Endothelial cell of hepatic sinusoid (primary cell): Measurements from ENCODE around the gene MTF2.
"Not testable (repeated sequence)": the region's sequence is repeated elsewhere in the genome, so short reads cannot be mapped to it uniquely, and the experiment has no call there.

ENCODE experiments used
- in situ Hi-C: cut with HindIII; loops from 2 replicates; pipeline ENCODE4 v1.10.0; 2017; ENCODE audit warnings: low sequenced_read_pairs

Gene MTF2

DNA sequence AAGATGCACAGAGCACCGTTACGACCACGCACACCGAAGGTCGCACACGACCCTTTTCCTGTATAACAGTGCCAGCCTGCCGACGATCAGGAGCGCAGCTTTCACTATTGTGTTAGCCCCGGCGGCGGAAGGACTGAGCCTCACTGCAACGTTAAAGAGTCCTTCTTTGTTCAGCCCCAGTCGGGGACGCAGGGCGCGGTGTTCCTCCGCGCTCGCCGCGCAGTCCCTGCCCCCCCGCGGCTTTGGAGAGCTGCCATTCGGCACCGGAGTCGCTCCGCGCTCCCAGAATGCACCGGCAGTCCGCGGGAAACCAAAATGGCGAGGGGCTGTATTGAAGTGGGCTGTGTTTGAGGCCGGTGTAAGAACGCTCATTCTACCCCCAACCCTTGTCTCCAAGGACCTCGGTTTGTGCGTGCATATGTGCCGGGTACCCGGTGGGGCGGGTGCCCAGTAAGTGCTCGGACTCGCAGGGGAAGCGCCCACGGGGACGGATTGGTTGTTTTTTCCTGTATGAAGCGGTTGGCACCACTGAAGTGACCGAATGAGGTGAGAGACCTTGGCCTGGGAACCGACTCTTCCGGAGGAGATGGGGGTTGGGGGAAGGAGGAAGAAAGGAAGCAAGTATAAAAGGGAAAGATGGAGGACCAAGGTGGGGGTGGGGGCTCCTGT, at the start of gene MTF2:
TSS of gene MTF2 (plus strand) at position 298 of the 669 bp plus-strand sequence. CDS start at position 542, 244 bp downstream.
- in situ Hi-C loops: no loop called here

- in situ Hi-C loops: no loop called here
Observed at GRCh38 chr1:93029317-93029716, 49.8 kb upstream of the MTF2 start.

GRCh38 chr1:93030191-93030590, 48.9 kb upstream of the MTF2 start:
- in situ Hi-C loops: not testable (repeated sequence)

- in situ Hi-C loops: no loop called here
Observed at GRCh38 chr1:93031711-93032110, 47.4 kb upstream of the MTF2 start.

DNA sequence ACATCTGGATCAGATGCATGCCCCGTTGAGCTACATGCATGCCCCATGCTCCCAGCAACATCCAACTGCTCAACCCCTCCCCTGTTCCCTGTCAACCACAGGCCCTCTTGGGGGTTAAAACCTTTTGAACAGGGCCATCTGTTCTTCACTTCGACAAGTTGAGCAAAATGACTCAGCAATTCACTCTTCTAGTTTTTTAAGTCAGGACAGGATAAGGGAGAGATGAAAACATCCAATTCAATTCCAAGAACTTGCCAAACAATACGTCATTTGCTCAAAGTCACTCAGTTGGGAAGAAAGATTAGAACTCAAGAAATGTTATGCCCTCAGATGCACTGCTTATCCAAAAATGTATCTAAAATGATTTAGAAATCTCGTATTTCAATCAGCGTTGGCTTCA, 46.1 kb upstream of the MTF2 start:
- in situ Hi-C loops: no loop called here

- in situ Hi-C loops: no loop called here
Observed at GRCh38 chr1:93033785-93034184, 45.3 kb upstream of the MTF2 start.

GRCh38 chr1:93034397-93034796, 44.7 kb upstream of the MTF2 start:
- in situ Hi-C loops: no loop called here

DNA sequence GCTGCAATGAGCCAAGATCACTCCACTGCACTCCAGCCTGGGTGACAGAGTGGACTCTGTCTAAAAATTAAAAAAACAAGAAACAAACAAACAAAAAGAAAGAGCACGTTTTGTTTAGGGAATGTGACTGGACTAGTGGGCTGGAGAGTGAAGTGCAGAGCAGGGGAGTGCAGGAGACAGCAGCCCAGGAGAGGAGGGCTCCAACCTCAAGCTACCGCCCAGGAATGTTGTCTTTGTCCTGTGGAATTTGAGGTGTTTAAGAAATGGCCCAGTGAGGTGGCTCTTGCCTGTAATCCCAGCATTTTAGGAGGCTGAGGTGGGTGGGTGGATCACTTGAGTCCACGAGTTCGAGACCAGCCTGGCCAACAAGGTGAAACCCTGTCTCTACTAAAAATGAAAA, 42.4 kb upstream of the MTF2 start:
- in situ Hi-C loops: no loop called here

DNA sequence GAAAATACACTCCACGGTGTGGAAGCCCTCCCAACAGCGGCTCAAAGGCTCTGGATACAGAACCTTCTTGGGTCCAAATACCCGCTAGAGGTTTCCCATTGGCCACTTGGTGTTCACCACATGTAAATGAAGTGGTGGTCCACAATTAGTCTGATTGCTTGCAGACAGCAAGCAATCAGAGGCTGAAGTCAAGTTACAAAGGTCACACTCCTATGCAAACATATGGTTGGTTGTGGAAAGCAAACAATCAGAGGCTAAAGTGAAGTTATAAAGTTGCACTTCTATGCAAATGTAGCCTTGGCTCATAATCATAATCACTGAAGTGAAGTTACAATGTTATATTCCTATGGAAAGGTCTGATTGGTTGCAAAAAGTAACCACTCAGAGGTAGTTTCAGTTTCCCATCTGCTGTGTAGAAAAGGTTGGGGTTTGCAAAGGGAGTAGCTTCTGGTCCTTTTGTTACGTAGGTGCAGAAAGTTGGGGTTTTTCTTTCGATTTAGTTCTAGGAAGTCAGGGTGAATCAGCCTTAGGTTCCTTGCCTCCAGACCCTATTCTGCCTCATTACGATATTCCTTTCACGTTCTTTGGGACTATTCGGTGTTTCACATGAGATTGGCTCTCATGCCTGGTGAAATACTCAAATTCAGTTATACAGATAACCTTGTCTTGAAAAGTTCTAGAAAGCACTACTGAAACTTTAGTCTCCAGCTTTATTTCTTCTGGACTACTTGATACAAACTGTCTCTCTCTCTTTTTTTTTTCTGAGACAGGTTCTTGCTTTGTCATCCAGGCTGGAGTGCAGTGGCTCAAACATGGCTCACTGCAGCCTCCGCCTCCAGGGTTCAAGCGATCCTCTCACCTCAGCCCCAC, 36.7 kb upstream of the MTF2 start:
- in situ Hi-C loops: no loop called here

GRCh38 chr1:93043057-93043557, 36.0 kb upstream of the MTF2 start:
- in situ Hi-C loops: no loop called here

DNA sequence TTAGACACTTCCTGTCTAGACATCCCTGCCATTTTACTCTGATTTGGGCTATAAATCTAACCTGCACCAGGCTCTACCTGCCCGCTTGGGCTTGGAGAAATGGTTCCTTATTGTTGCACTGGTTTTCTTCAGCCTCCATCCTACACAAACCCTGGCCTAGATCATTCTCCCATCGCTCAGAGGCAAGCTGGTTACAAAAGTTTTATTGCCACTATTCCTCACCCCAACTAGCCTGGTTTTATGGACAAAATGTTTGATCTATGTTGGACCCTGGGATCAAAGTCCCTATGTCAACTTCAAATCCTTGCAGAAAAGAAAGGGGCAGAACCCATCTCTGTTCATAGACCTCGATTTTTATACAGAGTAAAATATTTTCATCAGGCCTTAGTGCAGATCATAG, 31.5 kb upstream of the MTF2 start:
- in situ Hi-C loops: no loop called here

DNA sequence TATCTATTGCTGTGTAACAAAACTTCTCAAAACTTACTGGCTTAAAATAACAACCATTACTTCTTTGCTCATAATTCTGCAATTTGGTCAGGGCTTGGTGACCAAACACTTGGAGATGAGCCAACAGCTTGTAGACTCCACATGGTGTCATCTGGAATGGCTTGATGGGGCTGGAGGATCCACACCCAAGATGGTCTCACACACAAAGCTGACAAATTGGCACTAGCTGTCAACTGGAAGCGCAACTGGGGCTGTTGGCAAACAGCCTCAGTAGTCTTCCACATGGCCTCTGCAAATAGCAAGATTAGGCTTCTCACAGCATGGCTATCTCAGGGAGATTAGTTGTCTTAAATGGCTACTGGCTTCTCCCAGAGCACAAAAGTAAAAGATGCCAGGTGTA, 27.1 kb upstream of the MTF2 start:
- in situ Hi-C loops: no loop called here

DNA sequence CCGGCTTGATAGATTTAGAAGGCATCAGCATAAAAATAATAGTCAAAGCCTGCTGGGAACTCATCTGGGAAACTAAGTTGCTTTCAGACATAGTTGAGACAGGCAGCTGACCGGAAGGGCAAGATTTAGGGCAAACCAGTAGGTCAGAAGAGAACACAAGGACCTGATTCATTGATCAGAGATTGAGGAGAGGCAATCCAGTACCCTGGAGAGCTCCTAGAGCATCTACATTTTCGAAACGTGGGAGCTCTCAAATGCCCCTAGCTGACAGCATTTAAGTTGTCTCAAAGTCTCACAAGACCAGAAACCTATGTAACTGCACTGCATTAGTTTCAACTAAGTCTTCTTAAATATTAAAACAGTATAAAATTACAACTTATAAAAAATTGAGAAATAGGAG, 22.9 kb upstream of the MTF2 start:
- in situ Hi-C loops: no loop called here

- in situ Hi-C loops: no loop called here
Observed at GRCh38 chr1:93056649-93057048, 22.4 kb upstream of the MTF2 start.

- in situ Hi-C loops: no loop called here
Observed at GRCh38 chr1:93061895-93062792, 16.9 kb upstream of the MTF2 start.

GRCh38 chr1:93076268-93076667, 2.8 kb upstream of the MTF2 start:
- in situ Hi-C loops: no loop called here

GRCh38 chr1:93078203-93078602, 880 bp upstream of the MTF2 start:
- in situ Hi-C loops: no loop called here

GRCh38 chr1:93078638-93078985, 471 bp upstream of the MTF2 start:
- in situ Hi-C loops: no loop called here

DNA sequence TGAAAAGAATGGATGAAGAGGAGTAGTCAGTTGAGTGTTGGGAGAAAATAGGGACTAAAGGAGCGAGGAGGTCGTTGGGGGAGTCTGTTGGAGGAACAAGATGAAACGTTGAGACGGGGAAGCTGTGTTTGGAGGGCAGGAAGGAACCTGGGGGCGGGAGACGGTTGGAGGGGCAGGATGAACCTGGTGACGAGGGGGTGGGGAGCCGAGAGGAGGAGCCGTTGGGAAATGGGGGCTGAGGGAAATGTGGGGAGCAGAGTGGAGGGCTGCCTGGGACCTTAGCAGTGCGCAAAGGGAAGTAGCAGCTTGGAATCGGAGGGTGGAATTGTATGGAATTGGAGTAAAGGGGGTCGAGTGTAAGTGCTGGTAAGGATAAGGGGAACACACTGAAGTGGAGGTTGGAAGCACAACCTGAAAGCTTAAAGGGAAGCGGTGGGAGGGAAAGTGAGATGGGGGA, 630 bp downstream of the MTF2 start:
- in situ Hi-C loops: no loop called here

DNA sequence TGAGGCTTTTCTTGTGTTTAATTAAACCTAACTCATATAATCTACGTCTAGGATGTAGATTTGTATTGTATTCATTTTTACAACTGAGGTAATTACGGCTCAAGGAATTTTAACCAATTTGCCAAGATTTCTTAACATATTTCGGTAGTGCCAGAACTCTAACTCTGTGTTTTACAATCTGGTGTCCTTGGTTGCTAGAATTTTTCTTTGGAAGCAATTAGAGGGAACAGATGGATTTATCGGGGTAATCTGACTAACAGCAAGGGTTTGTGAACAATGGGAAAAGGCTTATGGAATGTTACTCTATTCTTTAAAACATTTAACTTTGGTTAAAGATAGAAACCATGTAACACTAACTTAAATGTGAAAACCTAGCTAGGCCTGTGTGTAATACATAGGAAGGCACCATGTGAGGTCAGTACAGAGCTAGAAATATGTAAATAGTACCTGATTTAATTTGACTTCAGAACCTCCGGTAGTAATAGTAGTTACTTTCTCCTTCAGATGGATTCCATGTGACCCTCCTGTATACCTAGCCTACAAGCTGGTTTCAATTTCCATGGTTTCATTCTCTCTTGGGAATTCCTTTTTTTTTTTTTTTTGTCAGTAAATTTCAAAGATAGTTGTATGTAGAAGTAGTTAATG, 1.2 kb downstream of the MTF2 start:
- in situ Hi-C loops: no loop called here

DNA sequence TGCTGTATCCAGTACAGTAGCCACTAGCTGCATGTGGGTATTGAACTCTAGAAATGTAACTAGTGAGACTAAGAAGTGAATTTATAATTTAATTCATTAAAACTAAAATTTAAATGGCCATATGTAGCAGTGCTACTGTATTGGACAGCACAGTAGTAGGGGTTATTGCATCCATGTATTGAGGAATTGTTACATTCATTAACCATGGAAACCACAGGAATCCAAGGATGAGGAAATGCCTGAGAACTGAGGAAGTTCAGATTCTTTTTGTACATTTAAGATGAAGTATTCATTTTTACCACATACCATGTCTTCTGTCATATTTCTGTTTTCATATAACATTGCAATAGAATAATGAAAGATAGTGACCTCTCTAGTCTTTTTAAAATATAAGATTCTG, 2.6 kb downstream of the MTF2 start:
- in situ Hi-C loops: no loop called here
